GM19193 (cell line): ENCODE measurements around the gene GABRG2.

Experiments used
- POLR2A ChIP-seq: IDR thresholded peaks from 4 replicates; pipeline ENCODE4 v1.6.1; 2011; ENCODE audit not compliant: insufficient read depth, insufficient read length; ENCODE audit errors: extremely low read depth

GABRG2 gene

DNA sequence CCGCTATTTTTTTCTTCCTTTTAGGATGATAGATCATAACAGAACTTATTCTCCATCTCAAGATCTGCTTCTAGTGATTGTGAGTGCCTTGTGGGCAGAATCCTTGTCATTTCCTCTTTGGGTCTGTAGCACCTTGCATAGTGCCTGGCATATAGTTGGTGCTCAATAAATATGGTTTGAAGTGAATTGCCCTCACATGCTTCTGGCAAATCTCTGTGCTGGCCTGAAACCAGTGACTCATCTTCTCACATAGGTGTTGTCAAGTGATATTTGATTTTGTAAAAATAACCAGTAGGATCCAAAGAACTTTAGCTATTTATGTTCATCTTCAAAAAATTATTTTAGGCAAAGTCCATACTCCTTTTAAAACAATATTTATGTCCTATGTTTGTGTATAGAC lies 86.7 kb downstream of the GABRG2 start:
- TF ChIP-seq POLR2A: no peak

DNA sequence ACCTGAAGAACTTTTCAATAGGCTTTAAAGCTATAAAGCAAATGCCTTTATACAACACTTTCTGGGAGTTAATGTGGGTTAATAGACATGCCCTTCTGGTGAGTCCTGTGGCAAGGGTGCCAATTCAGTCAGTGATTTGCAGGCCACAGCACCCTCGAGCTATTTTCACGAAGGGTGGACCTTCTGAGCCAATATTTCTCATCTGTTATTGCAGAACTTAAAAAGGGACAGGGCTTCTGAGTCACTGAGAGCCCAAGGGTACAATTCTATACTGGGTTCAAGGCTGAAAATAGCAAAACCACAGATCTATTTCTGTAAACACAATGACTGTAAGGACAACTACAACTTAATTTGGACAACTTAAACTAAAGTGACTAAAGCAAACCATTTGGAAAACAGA lies 92.8 kb downstream of the GABRG2 start:
- no peak for TF ChIP-seq POLR2A

DNA sequence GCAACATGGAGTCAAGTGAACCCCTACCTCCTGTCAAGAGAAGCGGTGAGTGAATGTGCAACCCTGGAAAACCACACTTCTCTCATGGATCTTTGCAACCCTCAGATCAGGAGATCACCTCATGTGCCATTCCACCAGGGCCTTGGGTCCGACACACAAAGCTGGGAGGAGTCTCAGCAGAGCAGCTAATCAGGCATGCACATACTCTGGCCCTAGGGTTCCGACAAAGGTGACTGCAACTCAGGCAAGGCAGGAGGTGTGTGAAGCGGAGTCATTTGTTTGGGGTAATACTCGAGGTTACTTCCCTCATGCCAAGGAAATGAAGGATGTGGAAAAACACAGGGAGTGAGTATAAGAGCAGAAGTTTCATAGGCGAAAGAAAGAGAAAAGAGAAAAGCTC lies 96.1 kb downstream of the GABRG2 start:
- no peak for TF ChIP-seq POLR2A

DNA sequence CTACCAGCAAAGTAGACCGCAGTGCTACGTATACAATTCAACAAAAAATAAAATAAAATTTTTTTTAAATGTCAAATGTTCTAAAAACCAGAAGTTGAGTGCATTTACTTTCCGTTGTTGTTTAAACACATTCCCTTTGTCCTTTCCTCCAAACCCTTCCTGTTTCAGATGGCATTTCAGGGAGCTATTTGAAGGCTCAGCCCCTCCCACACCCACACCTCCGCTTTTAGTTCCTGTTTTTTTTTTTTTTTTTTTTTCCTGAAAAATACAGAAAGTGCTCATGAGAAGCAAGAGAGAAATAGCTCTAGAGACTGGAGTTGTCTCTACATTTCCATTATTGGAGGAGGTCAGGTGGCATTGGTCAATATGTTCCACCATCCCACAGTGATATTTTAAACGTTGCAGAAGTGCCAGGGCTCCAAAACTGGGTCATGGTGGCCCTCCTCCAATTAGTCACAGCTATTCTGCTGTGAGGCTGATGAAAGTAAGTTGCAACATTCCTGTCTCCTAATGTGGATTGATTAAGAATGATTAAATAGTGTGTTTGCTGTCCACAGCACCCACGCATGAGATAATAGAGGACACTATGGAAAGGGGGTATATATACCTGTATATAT lies 106.9 kb downstream of the GABRG2 start:
- no peak for TF ChIP-seq POLR2A

DNA sequence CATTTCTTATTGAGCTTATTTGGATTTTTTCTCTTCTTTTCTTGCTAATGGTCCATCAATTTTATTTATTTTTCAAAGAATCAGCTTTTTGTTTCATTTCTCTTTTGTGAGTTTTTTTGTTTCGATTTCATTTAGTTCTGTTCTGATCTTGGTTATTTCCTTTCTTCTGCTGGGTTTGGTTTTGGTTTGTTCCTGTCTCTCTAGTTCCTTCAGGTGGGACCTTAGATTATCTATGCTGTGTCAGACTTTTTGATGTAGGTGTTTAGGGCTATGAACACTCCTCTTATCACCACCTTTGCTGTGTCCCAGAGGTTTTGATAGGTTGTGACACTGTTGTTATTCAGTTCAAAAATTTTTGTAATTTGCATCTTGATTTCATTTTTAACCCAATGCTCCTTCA lies 119.8 kb downstream of the GABRG2 start:
- no peak for TF ChIP-seq POLR2A

DNA sequence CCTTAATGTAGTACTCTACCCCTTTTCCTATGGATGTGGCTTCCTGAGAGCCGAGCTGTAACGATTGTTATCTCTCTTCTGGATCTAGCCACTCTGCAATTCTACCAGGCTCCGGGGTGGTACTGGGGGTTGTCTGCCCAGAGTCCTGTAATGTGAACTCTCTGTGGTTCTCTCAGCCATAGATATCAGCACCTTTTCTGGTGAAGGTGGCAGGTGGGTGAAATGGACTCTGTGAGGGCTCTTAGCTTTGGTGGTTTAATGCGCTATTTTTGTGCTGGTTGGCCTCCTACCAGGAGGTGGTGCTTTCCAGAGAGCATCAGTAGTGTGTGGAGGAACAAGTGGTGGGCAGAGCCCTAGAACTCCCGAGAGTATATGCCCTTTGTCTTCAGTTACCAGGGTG lies 122.1 kb downstream of the GABRG2 start:
- no peak for TF ChIP-seq POLR2A

DNA sequence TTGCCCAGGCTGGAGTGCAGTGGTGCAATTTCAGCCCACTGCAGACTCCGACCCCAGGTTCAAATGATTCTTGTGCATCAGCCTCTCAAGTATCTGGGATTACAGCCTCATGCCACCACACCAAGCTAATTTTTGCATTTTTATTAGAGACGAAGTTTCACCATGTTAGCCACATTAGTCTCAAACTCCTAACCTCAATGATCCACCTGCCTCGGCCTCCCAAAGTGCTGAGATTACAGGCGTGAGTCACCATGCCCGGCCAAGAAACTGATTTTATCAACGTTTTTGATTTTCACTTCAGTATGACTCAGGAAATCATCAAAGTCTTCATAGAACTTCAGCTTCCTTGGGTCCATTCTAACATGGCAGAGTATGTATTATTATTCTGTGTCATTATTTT lies 125.4 kb downstream of the GABRG2 start:
- TF ChIP-seq POLR2A: no peak

DNA sequence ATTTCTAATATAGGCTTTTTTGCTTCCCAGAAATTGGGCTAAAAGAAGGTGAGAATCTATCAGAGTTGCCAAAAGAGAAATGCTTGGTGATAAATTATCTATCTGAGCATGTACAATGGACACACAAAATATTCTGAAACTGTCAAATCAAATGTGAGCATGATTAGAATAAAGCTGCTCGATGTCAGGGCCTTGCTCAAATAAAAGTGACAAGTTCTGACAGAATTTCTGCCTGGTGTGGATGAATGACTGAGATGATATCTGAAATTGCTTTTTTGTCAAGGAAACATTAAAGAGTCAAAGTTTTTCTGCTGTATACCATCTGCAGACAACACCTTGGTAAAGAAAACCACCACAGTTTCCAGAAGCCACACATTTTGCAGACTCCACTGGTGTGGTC lies 128.8 kb downstream of the GABRG2 start:
- no peak for TF ChIP-seq POLR2A

DNA sequence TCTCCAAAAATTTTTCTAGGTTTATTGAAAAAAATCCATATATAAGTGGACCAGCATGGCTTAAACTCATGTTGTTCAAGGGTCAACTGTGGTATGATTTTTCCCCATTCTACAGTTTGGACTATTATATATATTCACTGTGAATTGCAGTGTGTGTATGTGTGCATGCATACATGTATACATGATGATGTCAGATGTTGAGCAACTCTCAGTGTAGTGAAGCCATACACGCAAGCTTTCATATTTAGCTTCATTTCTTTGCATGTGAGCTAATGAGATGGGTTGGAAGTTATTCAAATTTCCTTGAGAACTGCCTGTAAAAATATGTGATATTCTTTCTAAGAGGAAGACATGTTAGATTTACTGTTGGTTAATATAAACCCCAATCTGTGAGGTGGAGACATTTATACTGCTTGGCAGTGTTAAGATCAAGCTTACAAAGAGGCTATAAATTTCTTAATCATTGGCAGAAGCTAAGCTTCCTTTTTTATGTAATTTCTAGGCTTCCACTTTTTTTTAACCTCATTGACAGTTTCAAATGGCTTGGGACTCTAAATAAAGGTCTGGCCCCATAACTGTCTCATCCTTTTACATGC lies 134.8 kb downstream of the GABRG2 start:
- no peak for TF ChIP-seq POLR2A
